AG08396 (cell line): ENCODE measurements around the gene MAS1L.
"Not testable (repeated sequence)": the region's sequence is repeated elsewhere in the genome, so short reads cannot be mapped to it uniquely, and the experiment has no call there.

Source experiments
- DNase-seq: peaks from one replicate; pipeline ENCODE4 v3.0.0; 2012; ENCODE audit warnings: low spot score, mixed read lengths

The MAS1L gene

DNA sequence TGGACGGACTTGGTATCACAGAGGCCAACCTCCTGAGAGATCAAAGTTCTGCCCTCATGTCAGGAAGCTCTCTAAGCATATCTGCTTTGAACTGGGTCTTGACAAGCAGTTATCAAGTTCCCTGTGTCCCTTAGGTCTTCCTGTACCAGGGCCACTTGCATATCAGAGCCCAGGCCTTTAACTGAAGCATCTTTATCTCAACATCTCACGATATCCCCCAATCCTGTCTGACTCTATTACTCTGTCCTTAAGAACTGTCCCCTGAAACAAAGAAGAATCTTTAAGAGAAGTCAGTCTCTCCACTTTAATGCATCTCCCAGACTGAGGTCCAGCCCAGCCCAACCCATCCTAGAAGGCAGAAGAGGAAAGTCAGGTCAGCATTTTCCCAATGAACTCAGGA, 8.2 kb downstream of the MAS1L start:
- DNase-seq = no peak

DNA sequence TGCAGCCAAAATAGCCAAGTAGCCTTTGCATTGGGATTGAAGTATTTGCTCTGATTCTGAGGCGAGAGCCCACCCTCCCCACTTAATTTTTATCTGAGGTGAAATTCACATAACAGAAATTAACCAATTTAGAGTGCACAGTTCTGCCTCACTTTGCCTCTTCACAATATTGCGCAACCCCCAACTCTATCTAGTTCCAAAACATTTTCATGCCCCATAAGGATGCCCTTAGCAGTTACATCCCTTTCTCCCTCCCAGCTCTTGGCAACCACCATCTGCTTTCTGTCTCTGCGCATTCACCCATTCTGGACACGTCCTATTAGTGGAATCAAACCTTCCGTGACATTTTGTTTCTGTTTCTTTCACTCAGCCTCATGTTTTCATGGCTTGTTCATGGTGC, 9.0 kb downstream of the MAS1L start:
- no peak for DNase-seq

DNA sequence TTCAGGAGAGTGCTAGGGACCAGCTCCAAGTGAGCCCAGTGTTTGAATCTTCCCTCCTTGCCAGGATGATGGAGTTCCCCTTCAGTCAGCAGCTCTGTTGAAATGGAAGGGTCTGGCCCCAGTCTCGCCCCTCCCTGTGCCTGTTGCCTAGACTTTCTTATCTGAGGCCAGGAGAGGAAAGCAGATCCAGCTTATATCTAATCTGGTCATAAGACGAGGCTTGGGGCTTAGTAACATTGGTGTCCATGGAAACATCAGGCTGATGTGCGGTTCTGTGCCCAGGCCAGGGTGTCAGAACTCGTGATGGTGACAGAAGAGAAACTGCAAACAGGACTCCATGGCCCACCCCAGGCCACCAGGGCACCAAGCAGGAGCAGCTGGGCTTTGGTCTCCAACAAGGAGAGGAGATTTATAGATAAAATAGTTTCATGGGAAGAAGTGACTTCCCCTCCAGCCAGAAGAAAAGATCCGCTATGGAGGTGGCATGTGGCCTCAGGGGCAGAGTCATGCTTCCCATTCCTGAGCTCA, 9.8 kb downstream of the MAS1L start:
- no peak for DNase-seq

GRCh38 chr6:29474996-29475395, 12.8 kb downstream of the MAS1L start:
- no peak for DNase-seq

- DNase-seq = no peak
These were observed 21.5 kb downstream of the MAS1L start for GRCh38 chr6:29466241-29466640.

GRCh38 chr6:29465801-29466200, 22.0 kb downstream of the MAS1L start:
- no peak for DNase-seq

DNA sequence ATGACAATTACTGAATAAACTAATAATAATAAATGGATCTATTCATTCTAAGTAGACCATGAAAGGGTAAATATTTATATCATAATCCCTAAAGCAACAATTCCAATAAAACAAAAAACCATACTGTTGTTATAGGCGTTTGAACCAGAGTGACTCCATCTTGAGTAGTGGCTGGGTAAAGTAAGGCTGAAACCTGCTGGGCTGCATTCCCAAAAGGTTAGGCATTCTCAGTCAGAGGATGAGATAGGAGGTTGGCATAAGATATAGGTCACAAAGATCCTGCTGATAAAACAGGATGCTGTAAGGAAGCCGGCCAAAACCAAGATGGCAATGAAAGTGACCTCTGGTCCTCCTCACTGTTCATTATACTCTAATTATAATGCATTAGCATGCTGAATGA, 22.5 kb downstream of the MAS1L start:
- no peak for DNase-seq

DNA sequence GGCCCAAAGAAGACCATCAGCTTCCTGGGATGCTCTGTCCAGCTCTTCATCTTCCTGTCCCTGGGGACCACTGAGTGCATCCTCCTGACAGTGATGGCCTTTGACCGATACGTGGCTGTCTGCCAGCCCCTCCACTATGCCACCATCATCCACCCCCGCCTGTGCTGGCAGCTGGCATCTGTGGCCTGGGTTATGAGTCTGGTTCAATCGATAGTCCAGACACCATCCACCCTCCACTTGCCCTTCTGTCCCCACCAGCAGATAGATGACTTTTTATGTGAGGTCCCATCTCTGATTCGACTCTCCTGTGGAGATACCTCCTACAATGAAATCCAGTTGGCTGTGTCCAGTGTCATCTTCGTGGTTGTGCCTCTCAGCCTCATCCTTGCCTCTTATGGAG, 25.7 kb downstream of the MAS1L start:
- DNase-seq = no peak

GRCh38 chr6:29461021-29461814, 26.5 kb downstream of the MAS1L start:
- DNase-seq = no peak

GRCh38 chr6:29456971-29457370, 30.8 kb downstream of the MAS1L start, which contains the start of the genes OR11A1 and OR2H1:
OR11A1 (minus strand) TSS chr6:29457071; CDS start chr6:29427641, 29,430 bp downstream.
OR2H1 (plus strand) TSS chr6:29457155; CDS start chr6:29461770, 4,615 bp downstream.
- no peak for DNase-seq

DNA sequence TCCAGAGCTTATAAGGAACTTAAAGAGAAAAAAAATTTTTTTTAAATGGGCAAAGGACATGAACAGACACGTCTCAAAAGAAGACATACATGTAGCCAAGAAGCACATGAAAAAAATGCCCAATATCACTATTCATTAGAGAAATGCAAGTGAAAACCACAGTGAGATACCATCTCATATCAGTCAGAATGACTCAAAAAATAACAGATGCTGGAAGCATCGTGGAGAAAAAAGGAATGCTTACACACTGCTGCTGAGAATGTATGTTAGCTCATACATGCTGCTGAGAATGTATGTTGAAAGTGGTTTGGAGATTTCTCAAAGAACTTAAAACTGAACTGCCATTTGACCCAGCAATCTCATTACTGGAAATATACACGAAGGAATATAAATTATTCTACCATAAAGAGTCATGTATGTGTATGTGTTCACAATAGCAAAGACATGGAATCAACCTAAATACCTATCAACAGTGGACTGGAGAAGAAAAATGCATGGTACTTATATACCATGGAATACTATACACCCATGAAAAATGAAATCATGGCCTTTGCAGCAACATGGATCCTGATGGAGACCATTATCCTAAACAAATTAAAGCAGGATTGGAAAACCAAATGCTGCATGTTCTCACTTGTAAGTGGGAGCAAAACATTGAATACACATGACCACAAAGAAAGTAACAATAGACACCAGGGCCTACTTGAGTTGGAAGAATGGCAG, 36.1 kb downstream of the MAS1L start:
- DNase-seq = no peak

DNA sequence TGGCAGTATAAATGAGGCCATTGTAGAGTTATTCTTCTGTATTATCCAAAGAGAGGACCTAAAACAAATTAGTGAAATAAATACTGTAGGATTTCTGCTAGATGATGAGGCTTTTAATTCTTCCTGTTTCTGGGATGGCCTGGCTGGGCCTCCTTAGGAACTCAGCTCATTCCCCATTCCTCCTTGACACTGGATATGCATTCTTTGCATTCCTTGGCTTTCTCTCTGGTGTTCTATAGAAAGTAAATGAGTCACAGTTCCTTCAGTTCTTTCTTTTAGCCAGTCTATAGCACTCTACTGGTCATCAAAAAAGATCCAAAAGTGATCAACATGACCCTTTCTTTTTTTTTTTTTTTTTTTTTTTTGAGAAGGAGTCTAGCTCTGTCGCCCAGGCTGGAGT, 40.1 kb downstream of the MAS1L start:
- DNase-seq = no peak

DNA sequence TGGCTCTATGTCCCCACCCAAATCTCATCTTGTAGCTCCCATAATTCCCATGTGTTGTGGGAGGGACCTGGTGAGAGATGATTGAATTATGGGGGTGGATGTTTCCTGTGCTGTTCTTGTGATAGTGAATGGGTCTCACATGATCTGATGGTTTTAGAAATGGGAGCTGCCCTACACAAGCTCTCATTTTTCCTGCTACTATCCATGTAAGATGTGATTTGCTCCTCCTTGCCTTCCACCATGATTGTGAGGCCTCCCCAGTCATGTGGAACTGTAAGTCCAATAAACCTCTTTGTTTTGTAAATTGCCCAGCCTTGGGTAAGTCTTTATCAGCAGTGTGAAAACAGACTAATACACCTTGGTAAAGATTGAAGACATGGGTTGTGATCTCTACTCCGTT, 43.7 kb downstream of the MAS1L start:
- DNase-seq = not testable (repeated sequence)

DNA sequence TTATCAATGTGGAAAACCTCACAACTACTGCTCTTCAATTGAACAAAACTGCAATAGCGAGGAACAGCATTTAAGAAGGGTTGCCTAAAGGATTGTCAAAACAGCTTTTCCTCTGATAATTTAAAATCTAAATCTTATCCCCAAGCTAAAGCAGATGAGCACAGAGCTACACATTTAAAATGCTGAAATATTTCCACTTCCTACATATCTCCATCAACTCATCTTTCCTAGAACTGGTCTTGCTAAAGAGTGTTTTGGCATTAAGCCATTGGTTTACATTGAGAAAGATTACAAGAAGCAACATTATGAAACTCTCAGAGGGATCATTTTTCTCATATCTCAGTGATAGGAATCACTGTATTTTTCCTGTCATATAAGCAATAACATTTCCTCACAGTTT, 45.0 kb downstream of the MAS1L start:
- DNase-seq = no peak

GRCh38 chr6:29439006-29439405, 48.8 kb downstream of the MAS1L start, which contains the start of gene OR10C1:
OR10C1 (plus strand) TSS chr6:29439306; CDS start chr6:29440016, 710 bp downstream.
- no peak for DNase-seq

- DNase-seq = not testable (repeated sequence)
These were observed 51.0 kb downstream of the MAS1L start for GRCh38 chr6:29436730-29437129.
